ENCODE results near the gene TGFA. TPM values are rescaled to one million over a fixed set of nuclear protein-coding genes. Genes with fewer than 3 reads are reported as not detected.

Gene TGFA
- total RNA-seq, 3 donors from 2014 or later (not counting 1 experiment from before 2014, with no cell fraction given): 5.0 to 13.3 (median 8.6) TPM

- intact Hi-C loops (cut with micrococcal nuclease): loop anchor here (2.0 kb wide), 1 partner anchor 26 kb away; no protein-coding TSS in a partner anchor
- H3K36me3 ChIP-seq (ENCODE audit: control insufficient read depth, insufficient read depth, low read length): no peaks in the 10 kb centered on the region
- no peak overlapping the region for H3K27ac ChIP-seq (ENCODE audit: low read length)
- peaks cover 55% of the 10 kb centered on the region for H3K4me1 ChIP-seq (ENCODE audit: control insufficient read depth, insufficient read depth, low read length)
- Mint-ChIP-seq H3K36me3 (no peaks in the 10 kb centered on the region), H3K4me1 (peaks cover 67 to 69% of the 10 kb centered on the region in 2 donors), H3K27me3 (ENCODE audit: low read depth in 2 of 2) (no peaks in the 10 kb centered on the region), H3K27ac (peak overlapping the region; percentile 81 to 84), H3K9me3 (no peaks in the 10 kb centered on the region), H3K4me3 (peak overlapping the region; percentile 11)
- no peak overlapping the region for H3K4me3 ChIP-seq (ENCODE audit: low read length)
- TF ChIP-seq CTCF (IDR thresholded peaks at IDR 0.05): no peak
- no peaks in the 10 kb centered on the region for H3K27me3 ChIP-seq (ENCODE audit: control insufficient read depth, insufficient read depth, low read length)
- H3K9me3 ChIP-seq (ENCODE audit: control insufficient read depth, insufficient read depth, low read length): no peaks in the 10 kb centered on the region
- DNase-seq: no peak
- ATAC-seq: no peak
- 33% methylated on average over 1 of the region's 1 CpG for WGBS (ENCODE audit: insufficient coverage)
Observed at GRCh38 chr2:70474256-70474848, 79.3 kb downstream of the TGFA start.

- no peak for TF ChIP-seq CTCF (IDR thresholded peaks at IDR 0.05)
- intact Hi-C loops (cut with micrococcal nuclease): no loop called here
- no peaks in the 10 kb centered on the region for H3K36me3 Mint-ChIP-seq
- H3K4me3 Mint-ChIP-seq: peak overlapping the region; percentile 73
- H3K9me3 ChIP-seq (ENCODE audit: control insufficient read depth, insufficient read depth, low read length): no peaks in the 10 kb centered on the region
- peaks cover 73 to 79% of the 10 kb centered on the region in 2 donors for H3K4me1 Mint-ChIP-seq
- DNase-seq: peak in 1 of 2 donors; percentile 25
- H3K27me3 ChIP-seq (ENCODE audit: control insufficient read depth, insufficient read depth, low read length): no peaks in the 10 kb centered on the region
- no peak overlapping the region for H3K4me3 ChIP-seq (ENCODE audit: low read length)
- peaks cover 63% of the 10 kb centered on the region for H3K4me1 ChIP-seq (ENCODE audit: control insufficient read depth, insufficient read depth, low read length)
- peak; percentile 8 to 58 (median 33) for ATAC-seq
- H3K9me3 Mint-ChIP-seq: no peaks in the 10 kb centered on the region
- 48% methylated on average over 7 of the region's 7 CpGs for WGBS (ENCODE audit: insufficient coverage)
- H3K36me3 ChIP-seq (ENCODE audit: control insufficient read depth, insufficient read depth, low read length): no peaks in the 10 kb centered on the region
- H3K27ac Mint-ChIP-seq: peak overlapping the region; percentile 81 to 84
- no peaks in the 10 kb centered on the region for H3K27me3 Mint-ChIP-seq (ENCODE audit: low read depth in 2 of 2)
- no peak overlapping the region for H3K27ac ChIP-seq (ENCODE audit: low read length)
Observed at GRCh38 chr2:70473101-70473722, 80.4 kb downstream of the TGFA start.

- H3K9me3 Mint-ChIP-seq: no peaks in the 10 kb centered on the region
- no peaks in the 10 kb centered on the region for H3K27me3 ChIP-seq (ENCODE audit: control insufficient read depth, insufficient read depth, low read length)
- WGBS (ENCODE audit: insufficient coverage): 49% methylated on average over 9 of the region's 9 CpGs
- ATAC-seq (no peak), DNase-seq (no peak)
- no peak overlapping the region for H3K4me3 ChIP-seq (ENCODE audit: low read length)
- no peak for TF ChIP-seq CTCF (IDR thresholded peaks at IDR 0.05)
- H3K27ac Mint-ChIP-seq: peak overlapping the region; percentile 81 to 84
- no peaks in the 10 kb centered on the region for H3K9me3 ChIP-seq (ENCODE audit: control insufficient read depth, insufficient read depth, low read length)
- peaks cover 65% of the 10 kb centered on the region for H3K4me1 ChIP-seq (ENCODE audit: control insufficient read depth, insufficient read depth, low read length)
- H3K27ac ChIP-seq (ENCODE audit: low read length): no peak overlapping the region
- no peaks in the 10 kb centered on the region for H3K36me3 ChIP-seq (ENCODE audit: control insufficient read depth, insufficient read depth, low read length)
- peaks cover 79 to 83% of the 10 kb centered on the region in 2 donors for H3K4me1 Mint-ChIP-seq
- H3K27me3 Mint-ChIP-seq (ENCODE audit: low read depth in 2 of 2): no peaks in the 10 kb centered on the region
- H3K36me3 Mint-ChIP-seq: no peaks in the 10 kb centered on the region
- peak overlapping the region; percentile 73 for H3K4me3 Mint-ChIP-seq
- intact Hi-C loops (cut with micrococcal nuclease): no loop called here
Observed at GRCh38 chr2:70472221-70472890, 81.3 kb downstream of the TGFA start.

Data from natural killer cell (primary cell).